Activated CD4-positive, alpha-beta T cell treated with anti-CD3 and anti-CD28 coated beads for 1 hour (primary cell): Measurements from ENCODE around the gene DYRK1A.

Source experiments
- DNase-seq: peaks from one replicate; pipeline ENCODE4 v3.0.0-alpha.2; 2020

Gene DYRK1A

DNA sequence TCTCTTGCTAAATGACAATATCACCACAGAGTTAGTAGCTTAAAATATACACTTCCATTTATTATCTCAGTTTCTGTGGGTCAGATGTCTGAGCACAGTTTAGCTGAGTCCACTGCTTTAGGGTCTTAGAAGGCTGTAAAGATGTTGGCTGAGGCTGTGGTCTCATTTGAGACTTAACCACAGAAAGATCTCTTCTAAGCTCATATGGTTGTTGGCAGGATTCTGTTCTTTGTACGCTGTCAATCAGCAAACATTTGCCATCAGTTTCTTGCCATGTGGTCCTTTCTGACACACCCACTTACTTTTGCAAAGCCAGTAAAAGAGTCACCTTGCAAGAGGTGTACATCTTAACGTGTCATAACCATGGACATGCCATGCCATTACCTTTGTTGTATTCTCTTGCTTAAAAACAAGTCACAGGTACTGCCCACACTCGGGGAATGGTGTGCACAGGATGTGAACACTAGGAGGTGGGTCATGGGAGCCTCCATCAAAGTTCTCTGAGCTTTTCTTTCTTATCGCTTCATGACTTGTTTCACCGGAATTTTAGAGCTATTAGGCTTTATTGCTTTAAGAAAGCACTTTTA lies 18.7 kb downstream of the DYRK1A start:
- DNase-seq = no peak

DNA sequence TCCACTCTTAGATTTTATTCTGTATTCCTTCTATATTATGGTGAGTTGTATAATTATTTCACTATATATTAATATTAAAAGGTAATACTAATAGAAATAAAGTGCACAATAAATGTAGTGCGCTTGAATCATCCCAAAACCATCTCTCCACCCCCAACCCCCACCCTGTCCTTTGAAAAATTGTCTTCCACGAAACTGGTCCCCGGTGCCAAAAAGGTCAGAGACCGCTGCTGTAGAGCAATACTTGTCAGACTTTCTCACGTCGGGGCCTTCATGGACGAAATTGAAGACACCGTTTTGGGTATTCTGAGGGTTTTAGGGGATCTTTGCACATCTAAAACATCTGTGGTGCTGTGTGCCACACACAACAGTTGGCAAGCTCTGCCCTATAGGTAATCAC lies 19.6 kb downstream of the DYRK1A start:
- DNase-seq = no peak

DNA sequence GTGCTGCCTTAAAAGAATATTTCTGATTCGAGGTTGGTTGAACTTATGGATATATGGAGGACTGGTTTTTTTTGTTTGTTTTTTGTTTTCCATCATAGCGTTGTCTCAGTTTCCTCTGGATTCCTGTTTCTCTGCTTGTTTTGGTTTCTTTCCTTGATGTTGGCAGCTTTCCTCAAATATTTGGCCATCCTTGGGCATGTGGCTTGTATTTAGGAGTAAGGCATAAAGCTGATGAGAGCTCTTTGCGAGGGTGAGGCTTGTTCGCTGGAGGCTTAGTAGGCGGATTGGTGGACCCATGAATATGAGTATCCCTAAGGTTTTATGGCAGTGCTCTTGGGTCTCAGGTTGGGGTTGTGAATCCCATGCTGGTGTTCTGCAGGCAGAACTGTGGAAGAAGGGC lies 22.9 kb downstream of the DYRK1A start:
- no peak for DNase-seq

DNA sequence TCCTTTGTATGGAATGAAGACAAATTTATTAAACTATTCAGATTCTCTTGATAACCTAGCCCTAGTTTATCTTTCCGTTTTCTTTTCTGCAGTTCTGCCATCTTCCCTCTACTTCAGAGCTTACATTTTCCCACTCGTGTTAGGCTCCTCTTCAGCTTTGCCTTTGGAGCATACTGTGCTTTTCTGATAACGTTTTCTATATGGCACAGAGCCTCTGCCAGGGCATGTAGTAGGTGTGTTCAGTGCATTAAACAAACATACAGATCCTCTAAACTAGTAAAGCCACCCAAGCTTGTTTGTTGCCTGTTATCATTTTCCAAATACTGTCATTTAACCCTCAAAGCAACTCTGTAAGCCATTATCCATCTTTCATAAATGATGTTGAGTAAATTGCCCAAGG lies 25.1 kb downstream of the DYRK1A start:
- DNase-seq = no peak

DNA sequence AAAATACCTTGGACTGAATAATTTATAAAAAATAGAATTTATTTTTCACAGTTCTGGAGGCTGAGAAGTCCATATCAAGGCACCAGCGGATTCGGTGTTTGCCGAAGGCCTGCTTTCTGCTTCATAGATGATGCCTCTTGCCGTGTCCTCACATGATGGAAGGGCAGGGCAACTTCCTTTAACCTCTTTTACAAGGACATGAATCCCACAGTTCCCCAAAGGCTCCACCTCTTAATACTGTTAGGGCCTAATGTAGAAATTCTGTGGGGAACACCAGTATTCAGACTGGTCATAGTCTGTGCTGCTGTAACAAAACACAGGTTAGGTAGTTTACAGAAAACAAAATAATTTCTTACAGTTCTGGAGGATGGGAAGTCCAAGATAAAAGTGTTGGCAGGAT lies 25.9 kb downstream of the DYRK1A start:
- DNase-seq = no peak

DNA sequence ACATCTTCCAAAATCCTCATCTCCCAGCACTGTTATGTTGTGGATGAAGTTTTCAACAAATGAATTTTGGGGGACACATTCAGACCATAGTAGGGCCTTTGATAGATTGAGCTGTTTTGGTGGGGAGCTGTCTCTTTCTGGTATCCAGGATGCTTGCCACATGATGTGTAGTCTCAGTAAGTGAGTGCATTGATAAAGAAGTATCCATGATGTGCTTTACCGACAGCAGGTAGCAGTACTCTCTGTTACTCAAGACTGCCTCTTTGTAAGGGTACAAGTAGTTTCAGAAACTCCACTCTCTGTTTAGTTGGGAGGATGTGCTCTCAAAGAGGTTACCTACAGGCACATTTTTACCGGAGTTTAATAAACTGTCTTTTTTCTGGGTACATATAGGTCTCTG lies 26.5 kb downstream of the DYRK1A start:
- DNase-seq = no peak

DNA sequence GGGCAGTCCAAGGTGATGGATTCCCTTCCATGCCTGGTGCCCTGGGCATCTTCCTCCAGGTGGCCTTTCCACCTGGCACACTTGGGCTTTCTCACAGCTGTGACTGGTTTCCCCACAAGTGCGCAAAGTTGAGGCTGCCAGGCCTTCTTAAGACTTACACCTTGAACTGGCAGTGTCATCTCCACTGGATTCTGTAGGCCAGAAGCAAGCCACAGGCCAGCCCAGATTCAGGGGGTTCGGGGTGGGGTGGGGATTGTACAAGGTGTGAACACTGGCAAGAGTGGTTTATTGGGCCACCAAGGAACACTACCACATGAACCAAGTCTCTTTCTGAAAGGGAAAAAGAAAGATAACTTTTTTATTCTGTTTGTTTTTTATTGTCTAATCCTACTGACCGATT lies 27.2 kb downstream of the DYRK1A start:
- no peak for DNase-seq

DNA sequence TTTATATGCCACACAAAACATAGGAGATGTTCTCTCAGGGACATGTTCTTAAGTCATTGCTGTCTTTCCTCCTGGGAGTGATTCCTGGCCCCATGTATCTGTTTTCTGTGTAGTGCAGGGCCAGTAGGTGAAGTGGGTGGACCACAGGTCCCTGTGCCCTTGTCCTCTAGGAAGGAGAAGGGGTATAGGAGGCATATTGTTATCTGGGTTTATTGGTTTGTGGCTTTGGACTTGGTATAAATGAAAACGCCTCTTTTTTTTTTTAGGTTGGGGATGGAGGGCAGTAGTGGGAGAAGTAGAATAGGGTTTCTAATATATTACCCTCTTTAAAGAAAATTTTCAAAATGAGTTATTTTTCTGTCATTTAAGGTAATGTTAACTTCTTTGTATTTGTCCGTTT lies 29.4 kb downstream of the DYRK1A start:
- no peak for DNase-seq

DNA sequence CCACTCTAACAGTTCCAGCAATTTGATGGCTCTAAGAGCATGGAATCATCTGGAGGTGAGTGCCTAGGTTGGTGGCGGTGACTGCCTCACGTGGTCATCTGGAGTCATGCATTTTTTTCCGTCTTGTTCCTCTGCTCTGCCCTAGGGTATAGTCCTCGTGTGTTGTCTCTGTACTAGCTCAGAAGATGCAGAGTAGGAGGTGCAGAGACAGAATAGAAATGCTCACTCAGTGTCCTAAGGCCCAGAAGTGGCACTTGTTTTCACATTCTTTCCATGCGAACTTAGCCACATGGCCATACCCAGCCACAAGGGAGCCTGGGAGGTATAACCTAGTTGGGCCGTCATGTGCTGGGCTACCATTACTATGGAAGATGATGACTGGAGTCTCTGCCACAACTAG lies 30.3 kb downstream of the DYRK1A start:
- no peak for DNase-seq

DNA sequence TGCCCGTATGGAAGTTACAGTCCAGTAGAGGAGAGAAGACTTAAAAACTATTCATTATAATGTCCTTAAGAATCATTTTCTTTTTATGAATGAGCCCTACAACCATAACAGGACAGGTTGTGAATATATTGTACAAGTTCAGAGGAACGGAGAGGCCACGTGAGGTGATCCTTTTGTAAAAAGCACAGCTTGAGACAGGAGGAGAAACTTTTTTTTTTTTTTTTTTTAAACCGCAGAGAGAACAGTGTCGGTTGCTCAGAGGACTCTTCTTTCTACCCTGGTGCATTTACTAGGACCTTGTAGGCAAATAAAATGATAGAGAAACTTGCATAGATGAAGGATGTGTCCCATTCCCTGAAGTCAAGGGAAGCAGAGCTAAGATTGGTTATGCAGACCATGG lies 32.1 kb downstream of the DYRK1A start:
- no peak for DNase-seq

DNA sequence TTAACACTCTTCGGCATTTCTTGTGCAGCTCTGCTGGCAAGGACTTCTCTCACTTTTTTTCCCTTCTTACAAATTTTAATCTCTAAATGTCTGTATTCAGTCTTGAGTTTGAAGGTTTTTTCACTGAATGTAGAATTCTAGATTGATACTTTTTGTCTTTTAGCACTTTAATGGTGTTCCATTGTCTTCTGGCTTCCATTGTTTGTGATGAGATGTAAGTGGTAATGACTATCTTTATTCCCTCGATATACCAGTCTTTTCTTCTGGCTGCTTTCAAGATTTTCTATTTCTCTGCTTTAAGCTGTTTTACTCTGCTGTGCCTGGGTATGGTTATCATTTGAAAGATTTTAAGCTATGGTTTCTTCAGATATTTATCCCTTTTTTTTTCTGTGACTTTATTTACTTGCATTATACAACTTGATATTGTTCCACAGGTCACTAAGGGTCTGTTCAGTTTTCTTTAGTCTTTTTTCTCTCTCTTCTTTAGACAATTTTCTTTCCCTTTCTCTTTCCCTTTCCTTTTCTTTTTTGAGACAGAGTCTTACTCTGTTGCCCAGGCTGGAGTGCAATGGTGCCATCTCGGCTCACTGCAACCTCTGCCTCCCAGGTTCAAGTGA lies 35.8 kb downstream of the DYRK1A start:
- DNase-seq = no peak

DNA sequence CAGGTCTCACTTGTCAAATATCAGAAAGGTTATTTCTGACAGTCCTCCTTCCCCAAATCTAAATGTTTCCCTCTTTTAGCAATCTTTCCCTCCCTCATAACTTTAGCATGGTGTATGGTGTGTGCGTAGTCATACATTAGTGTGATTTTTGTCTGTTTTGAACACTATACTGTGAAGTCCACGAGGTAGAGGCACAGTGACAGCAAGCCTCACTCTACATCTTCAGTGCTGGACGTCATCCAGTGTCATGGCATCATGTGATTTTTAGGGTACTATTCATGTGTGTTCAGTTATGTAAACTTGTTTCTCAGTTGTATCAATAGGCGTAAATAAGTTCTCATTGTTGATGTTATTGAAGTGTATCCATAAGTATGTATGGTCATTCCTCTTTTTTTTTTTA lies 39.1 kb downstream of the DYRK1A start:
- DNase-seq = no peak

DNA sequence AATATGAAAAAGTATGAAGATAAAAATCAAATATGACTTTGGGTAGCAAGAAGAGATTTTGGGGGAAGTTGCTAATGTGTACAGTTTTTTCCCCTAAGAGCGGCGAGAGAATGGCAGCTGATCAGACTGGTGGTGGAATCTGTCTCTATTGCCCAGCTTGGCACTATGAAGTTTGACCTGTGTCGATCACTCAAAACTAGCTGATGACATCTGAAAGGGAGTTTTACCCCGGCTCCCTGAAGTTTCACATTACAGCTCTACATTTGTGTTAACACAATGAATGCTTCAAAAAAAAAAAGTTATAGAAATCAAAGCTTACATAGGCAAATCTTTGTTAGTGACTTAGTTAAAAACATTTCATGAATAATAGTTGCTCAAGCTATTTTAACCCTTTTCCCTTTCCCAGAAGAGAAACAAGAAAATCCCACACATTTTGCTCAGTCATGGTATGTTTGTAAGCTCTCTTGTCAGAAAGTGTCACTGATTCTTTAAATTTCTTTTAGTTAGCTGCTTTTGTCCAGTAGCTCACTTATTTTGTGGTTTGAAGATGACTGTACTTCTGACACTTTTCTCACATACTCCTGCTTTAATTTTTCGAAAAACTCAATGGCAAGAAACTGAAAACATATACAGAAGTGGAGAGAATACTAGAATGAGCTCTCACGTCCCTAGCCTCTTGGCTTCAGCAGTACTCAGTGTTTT lies 41.3 kb downstream of the DYRK1A start:
- no peak for DNase-seq

DNA sequence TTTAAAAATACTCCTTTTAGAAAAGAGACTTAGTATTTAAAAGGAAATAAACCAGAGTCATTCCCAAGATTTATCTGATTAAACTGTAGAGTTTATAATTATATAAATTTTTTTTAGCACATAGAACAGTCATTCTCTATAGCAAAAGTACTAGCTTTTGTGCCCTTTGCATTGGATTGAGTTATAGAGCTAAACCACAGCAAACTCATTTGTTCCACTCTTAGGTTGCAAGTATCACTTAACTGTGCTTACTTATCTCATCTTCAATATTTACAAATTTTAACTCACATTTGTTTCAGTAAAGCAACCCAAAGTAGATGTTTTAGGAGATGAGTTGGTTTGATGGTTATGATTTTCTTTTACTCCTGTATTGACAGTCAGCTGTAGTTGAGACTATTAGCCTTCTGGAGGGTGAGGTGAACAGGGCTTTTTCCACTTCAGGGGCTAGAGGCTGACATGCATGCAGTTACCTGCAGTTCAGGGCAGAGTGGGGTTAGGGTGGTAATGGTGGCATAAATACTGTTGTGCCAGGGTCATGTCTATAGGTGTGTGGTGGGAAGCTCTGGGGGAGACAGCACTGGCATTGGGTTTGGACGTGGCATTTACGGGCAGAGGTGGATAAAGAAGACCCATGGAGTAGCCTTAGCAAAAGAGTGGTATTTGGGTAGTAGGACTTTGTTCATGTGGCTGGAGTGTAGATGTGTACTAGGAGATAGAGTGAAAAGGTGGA lies 42.1 kb downstream of the DYRK1A start:
- DNase-seq = no peak

DNA sequence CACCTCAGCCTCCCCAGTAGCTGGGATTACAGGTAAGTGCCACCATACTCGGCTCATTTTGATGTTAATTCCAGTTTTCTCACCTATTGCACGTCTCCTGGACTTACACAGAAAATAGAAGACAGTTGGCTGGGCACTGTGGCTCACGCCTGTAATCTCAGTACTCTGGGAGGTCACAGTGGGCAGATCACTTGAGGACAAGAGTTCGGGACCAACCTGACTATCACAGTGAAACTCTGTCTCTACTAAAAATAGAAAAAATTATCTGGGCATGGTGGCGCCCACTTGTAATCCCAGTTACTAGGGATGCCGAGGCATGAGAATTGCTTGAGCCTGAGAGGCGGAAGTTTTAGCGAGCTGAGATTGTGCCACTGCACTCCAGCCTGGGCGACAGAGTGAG lies 44.1 kb downstream of the DYRK1A start:
- DNase-seq = no peak

DNA sequence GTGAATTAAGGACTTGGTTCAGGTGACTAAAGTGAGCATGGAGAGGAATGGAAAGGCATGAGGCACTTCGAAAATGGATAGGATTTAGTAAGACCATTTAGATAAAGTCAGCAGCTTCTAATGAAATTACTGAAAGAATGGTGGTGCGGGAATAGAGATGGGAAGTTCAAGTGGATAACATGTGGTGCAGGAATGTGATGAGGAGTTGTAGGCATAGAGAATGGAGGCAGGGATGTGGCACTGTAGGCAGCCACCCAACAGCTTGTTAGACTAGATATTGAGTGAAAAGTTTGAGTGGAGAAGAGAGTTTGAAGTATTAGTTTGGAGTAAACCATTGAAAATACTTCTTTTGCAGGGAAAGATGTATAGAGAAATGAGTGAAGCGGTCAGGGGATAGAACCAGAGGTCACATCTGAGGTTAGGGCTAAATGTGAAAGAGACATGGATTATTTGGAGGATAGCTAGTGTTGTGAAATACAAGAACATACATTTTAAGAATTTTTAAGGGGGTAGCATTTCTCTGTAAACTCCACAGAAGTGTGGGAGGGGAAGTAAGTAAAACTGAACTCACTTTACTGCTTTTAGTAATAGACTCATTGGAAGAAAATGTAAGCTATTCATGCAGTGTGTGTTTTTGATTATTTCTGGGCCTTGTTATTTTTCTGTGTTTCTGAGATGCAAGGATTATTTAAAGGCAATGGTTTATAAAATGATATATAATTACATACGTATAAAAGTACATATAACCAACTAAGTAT lies 46.2 kb downstream of the DYRK1A start:
- DNase-seq = no peak

DNA sequence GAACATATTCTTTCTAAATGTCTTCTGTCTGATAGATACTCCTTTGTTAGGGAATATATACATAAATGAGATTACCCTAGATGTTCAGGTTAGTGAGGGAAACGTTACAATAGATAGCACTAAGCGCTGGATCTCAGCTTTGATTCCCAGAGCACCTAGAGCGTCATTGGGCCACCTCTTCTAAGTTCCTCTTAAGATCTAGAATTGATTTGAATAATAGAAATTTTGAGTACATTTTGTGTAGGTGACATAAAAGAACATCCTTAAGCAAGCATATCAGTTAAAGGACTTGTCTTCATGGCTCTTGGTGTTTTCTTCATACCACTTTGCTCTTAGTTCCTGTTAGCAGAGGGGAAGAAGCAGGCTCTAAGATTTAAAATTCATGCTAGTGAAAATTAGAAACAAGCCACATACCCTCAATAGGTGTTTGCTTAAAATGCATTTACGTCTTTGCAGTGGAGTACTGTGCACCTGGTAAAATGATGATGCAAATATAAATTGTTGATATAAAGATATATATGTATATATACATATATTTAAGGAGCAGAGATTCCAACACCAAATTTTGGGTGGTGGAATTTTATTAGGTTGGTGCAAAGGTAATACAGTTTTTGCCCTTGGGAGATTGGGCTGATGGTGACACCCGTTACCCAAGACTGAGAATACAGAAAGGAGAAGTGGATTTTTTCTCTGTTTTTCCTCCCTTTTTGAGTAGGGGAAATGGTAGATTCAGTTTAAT lies 47.1 kb downstream of the DYRK1A start:
- DNase-seq = no peak

DNA sequence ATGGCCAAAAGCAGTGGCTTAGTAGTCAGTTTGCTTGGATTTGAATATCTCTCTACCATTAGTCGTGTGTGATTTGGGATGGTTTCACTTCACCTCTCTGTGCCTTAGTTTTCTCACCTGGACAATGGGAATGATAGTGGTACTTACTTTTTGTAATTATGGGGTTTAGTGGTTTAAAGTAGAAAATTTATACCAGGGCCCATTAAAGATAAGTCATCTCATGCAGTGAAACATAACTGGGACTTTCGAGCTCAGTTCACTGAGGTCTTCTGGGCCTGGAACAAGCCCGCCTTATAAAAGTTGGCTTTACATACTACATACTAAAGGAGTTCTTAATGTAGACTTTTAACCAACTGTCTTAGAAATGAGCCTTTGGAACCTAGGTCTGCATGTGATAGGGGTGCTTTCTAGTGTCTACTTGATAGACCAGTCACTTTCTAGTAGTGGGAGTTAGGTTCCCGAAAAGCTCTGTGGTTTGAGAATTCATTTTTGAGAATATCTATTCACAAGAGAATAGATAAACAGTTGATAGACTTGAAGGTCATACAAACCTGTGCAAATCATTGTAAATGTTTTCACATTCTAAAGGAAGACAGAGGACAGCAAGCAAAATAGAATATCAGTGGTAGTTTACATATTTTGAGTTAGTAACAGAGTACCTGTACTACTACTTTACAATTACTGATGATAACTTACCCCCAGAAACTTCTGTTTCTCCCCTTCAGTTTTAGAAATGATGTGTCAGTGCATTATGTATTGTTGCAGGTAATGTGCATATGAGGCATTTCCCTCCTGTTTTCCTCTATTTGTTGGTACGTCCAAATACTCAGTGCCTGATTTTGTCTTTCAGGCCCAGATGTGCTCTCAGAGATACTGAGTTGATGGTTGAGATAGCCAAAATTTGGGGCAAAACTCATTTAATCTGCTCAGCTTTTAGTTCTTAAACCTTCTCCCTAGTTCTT lies 48.0 kb downstream of the DYRK1A start:
- no peak for DNase-seq

DNA sequence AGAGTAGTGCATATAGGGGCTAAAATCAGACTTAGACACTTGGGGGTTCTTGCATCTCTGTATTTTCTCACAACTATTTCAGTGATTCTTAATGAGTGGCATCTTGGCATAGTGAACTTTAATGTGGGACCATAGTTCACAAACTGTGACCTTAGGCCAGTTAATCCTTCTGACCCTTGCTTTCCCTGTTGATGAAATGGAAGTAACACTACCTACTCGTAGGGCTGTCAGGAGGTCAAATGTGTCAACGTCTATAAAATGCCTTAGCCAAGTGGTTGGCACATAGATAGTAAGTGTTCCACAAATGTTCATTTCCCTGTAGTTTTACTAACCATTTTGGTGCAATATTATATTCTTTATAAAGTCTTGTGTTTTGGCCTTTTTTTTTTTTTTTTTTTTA lies 49.4 kb downstream of the DYRK1A start:
- DNase-seq = no peak

DNA sequence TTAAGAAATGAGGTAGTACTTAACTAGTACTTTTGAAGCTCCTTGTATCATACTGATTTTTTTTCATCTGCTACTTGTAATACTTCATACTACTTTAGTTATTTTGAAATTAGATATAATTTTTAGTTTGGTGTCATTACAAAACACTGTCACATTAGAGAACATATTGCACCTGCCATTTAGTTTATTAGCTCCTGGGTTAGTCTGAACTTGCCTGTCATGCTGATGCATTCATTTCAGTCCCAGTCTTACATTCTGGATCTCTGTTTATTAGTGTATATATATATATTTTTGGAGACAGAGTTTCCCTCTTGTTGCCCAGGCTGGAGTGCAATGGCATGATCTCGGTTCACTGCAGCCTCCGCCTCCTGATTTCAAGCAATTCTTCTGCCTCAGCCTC lies 50.3 kb downstream of the DYRK1A start:
- DNase-seq = no peak

DNA sequence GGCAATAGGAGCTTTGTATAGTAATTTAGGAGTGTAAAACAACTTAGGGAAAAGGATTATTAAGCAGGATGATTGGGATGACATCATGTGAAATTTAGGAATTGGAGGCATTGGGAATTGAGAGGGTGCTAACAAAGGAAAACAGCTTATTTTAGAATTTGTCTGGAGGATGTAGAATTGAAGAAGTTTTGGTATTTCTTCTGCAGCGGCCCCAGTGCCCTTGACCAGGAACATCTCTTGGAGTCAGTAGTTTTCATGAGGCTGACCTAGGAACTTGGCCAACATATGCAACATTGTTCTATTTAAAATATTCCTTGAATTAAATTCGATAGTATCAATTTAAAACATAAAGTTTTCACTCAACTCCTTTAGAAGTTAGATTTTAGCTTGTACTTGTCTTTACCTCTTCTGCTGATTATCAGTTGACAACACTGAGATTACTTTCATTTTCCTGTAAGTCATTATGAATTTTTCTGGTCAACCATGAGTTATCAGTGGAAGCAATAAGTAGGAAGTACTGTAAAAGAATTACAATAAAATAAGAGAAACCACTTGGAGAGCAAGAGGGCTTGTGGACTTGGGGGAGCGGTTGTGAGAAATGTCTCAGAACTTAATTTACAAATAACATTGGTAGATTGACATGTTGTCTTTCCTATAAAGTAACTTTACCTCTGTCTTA lies 52.8 kb downstream of the DYRK1A start:
- DNase-seq = no peak
